Activated T-cell treated with anti-CD3 and anti-CD28 coated beads for 24 hours (primary cell): ENCODE results near the gene RAPH1.
"Not testable (repeated sequence)": the region's sequence is repeated elsewhere in the genome, so short reads cannot be mapped to it uniquely, and the experiment has no call there.

Experiments used
- DNase-seq: peaks from one replicate; pipeline ENCODE4 v3.0.0-alpha.2; 2020; ENCODE audit warnings: low read depth

RAPH1 gene

GRCh38 chr2:203432811-203433210 lies 102.3 kb downstream of the RAPH1 start:
- DNase-seq, result no peak

GRCh38 chr2:203431391-203432185 lies 103.5 kb downstream of the RAPH1 start:
- no peak for DNase-seq

GRCh38 chr2:203429643-203430042 lies 105.5 kb downstream of the RAPH1 start:
- DNase-seq, result not testable (repeated sequence)

- no peak for DNase-seq
These were observed 108.0 kb downstream of the RAPH1 start for GRCh38 chr2:203427061-203427460.

- no peak for DNase-seq
These were observed 116.8 kb downstream of the RAPH1 start for GRCh38 chr2:203418271-203418670.

- DNase-seq, result no peak
These were observed 121.3 kb downstream of the RAPH1 start for GRCh38 chr2:203413796-203414195.

- DNase-seq, result no peak
These were observed 122.4 kb downstream of the RAPH1 start for GRCh38 chr2:203412546-203413331.

- DNase-seq, result no peak
These were observed 127.6 kb downstream of the RAPH1 start for GRCh38 chr2:203407496-203407895.

- no peak for DNase-seq
These were observed 130.1 kb downstream of the RAPH1 start for GRCh38 chr2:203404996-203405395.

- DNase-seq, result no peak
These were observed 134.1 kb downstream of the RAPH1 start for GRCh38 chr2:203400805-203401585.

- no peak for DNase-seq
These were observed 136.1 kb downstream of the RAPH1 start for GRCh38 chr2:203399031-203399430.

GRCh38 chr2:203396667-203397066 lies 138.4 kb downstream of the RAPH1 start:
- DNase-seq, result no peak

- no peak for DNase-seq
These were observed 139.2 kb downstream of the RAPH1 start for GRCh38 chr2:203395858-203396257.

- no peak for DNase-seq
These were observed 140.4 kb downstream of the RAPH1 start for GRCh38 chr2:203394519-203395227.

GRCh38 chr2:203388153-203388552 lies 146.9 kb downstream of the RAPH1 start:
- not testable (repeated sequence) for DNase-seq

GRCh38 chr2:203383038-203383437 lies 152.1 kb downstream of the RAPH1 start:
- no peak for DNase-seq

- no peak for DNase-seq
These were observed 155.9 kb downstream of the RAPH1 start for GRCh38 chr2:203379156-203379555.

GRCh38 chr2:203376173-203376572 lies 158.9 kb downstream of the RAPH1 start:
- DNase-seq, result no peak

GRCh38 chr2:203372706-203373105 lies 162.4 kb downstream of the RAPH1 start:
- not testable (repeated sequence) for DNase-seq

- no peak for DNase-seq
These were observed 168.2 kb downstream of the RAPH1 start for GRCh38 chr2:203366639-203367466.

GRCh38 chr2:203361922-203362321 lies 173.2 kb downstream of the RAPH1 start:
- DNase-seq, result no peak
